GM19452 (cell line): ENCODE data around the gene SELE.
"Not testable (repeated sequence)": the region's sequence is repeated elsewhere in the genome, so short reads cannot be mapped to it uniquely, and the experiment has no call there.

Experiments used
- ATAC-seq: cut with Tn5 transposase; IDR thresholded peaks from one replicate; pipeline ENCODE4 v1.9.1; 2021; ENCODE audit not compliant: unreplicated experiment

Gene SELE

DNA sequence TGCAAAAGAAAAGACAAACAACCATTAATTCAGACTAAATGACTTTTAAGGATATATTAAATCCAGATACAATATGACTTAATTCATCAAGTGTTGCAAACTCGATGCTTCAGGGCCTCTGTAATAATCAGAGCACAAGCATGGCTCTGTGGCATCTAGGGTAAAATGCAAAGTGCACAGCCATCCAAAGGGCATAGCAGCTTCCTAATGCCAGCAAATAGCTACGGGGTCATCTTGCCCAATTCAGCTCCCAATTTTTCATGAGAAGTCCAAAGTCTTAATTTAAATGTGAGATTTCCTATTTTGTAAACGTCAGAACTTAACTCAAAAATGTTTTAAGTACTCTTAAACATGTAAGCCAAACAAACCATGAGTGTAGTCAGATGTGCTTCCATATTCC lies 7.9 kb downstream of the SELE start:
- ATAC-seq = no peak

DNA sequence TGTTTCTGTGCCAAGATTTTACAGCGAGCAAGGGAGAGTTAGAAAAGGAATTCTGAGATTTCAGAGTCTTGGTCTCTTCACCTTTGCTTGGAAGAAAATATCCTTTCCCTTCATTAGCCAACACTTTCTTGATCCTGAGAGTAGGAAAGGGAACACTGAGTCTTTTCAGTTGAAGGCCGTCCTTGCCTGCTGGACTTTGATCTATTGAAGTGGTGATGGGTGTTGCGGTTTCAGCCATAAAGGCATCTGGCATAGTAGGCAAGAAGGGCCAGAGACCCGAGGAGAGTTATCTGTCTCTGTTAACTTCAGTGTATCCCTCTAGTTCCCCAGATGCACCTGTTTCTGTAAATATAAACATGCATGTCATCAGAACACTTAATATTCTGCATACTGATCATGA lies 9.7 kb downstream of the SELE start:
- no peak for ATAC-seq

DNA sequence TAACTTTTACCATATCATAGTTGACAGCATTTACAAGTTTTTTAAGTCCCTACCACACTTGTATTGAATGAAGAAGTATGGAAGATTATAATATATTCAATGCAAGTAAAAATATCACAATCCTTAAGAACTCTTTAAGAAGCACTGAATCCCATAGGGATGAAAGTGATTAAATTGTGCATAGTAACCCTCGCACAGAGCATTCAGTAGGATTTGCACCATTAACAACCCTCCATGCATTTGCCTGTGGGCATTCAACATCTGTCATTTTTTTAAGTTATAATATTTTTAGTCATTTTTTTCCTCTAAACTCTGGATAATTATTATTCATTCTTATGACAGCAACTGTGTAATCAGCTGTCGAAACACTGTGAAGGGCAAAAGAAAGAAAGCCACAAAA lies 10.1 kb downstream of the SELE start:
- no peak for ATAC-seq

DNA sequence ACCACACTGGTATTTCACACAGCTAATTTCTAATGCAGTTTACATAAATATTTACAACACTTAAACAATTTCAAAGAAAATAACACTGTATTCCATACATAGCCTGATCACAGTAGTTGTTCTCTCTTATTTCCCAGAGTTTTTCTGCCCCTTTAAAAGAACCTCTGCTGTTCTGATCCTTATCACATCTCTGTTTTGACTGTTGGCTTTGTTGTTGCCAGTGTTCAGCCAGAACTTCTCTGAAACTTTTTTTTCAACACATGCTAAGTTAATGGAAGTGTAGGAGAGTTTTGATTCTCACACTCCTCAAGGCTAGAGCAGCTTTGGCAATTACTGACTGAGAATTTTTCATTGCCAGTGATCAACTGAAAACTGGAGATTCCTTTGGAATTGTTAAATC lies 11.1 kb downstream of the SELE start:
- ATAC-seq = no peak

DNA sequence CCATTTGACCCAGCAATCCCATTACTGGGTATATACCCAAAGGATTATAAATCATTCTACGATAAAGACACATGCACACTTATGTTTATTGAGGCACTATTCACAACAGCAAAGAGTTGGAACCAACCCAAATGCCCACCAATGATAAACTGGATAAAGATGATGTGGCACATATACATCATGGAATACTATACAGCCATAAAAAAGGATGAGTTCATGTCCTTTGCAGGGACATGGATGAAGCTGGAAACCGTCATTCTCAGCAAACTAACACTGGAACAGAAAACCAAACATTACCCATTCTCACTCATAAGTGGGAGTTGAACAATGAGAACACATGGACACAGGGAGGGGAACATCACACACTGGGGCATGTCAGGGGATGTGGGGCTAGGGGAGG lies 18.8 kb downstream of the SELE start:
- not testable (repeated sequence) for ATAC-seq

DNA sequence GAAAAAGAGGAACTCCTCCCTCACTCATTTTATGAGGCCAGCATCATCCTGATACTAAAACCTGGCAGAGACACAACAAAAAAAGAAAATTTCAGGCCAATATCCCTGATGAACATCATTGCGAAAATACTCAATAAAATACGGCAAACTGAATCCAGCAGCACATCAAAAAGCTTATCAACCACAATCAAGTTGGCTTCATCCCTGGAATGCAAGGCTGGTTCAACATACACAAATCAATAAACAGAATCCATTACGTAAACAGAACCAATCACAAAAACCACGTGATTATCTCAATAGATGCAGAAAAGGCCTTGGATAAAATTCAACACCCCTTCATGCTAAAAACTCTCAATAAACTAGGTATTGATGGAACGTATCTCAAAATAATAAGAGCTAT lies 20.8 kb downstream of the SELE start:
- ATAC-seq = not testable (repeated sequence)

DNA sequence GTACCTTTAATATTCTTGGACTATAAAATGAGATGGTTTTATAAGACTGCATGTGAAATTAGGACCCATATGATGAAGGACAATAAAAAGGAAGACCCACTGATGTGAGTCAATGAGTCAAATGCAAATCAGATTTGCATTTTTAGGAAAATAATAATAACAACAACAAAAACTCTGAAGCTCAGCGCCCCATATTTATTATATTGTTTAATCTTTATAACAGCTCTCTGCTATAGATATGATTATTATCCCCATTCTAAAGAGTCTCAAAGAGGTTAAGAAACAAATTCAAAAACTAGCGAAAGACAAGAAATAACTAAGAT lies 21.6 kb downstream of the SELE start:
- no peak for ATAC-seq

DNA sequence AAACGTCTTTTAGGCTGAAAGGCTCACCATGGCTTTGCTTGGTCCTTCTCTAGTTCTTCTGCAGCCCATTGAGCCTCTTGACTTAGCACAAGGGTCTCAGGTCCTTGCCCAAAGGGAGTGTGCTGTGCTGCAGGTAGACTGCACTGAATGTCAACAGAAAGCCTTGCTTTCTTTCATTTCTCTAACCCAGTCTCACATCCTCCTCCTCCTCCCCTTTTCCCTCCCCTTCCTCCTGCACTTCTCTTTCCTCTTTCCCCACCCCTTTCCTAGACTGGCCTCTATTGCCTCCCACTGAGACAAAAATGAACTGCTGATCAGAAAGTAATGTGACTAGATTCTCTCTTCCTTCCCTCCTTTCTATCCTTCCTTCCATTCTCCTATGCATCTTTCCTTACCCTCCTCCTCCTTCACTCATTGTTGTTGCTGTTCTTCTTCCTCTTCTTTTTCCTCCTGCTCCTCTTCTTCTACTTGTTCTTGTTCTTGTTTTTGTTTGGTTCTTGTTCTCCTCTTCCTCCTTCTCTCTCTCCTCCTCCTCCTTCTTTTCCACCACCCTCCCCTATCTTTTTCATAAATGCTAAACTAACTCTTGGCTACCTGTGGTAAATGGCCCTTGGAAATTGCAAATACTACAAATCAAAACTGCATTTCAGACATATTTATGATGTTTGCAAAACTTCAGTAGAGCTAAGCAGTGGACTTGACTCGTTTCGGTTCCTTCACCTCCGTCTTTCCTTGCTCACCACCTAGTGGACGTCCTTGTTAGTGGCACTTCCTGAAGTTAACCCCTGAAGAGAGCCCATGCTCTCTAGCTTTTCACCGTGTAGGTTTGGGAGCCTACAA lies 22.2 kb downstream of the SELE start, which contains the start of gene SELL:
Gene SELL, minus strand, starts transcription at position 152 of the 840 bp plus-strand sequence. Its CDS starts 122 bp downstream, at position 30.
- ATAC-seq = peak; percentile 76

DNA sequence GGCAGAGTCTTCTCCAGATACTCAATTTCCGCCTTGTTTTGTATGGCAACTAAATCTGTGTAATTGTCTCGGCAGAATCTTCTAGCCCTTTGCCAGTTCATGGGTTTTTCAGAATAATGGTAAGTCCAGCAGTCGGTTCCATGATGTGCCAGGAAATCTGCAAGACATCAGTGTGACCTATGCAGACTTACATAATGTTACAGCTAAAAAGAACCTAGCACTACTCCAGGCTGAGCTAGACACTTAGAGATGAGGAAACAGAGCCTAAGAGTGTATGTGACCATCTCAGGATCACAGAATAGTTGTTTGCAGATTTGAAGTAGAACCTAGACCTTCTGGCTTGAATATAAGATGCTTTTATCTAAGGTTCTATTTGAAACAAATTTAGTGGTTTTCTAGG lies 25.2 kb downstream of the SELE start:
- ATAC-seq = no peak

DNA sequence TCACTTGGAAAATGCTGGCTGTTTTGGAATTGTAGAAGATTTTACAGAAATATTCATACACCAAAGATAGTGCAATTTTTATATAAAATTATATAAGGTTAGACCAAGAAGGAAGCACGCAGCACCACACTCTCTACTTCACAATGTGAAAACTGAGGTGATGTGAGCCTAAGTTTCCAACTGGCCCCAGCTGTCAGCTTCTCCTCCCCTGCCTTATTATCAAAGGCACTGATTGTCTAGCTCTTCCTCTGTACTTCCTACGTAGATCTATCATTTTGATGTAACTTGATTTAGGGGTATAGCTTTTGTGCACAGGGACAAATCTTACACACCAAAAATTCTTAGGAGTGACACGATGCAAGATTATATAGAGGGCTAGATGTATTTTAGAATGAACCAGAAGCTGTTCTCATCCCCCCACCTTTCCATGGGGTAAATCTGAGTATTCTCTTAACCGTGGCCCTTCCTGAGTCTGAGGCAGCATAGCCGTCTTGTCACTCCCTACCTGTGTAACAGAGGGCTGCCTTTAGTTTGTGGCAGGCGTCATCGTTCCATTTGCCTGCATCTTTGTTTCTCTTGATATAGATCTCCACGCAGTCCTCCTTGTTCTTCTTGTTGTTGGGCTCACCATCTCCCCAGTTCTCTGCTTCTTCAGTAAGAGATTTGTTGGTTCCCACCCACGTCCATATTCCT lies 25.8 kb downstream of the SELE start:
- no peak for ATAC-seq

DNA sequence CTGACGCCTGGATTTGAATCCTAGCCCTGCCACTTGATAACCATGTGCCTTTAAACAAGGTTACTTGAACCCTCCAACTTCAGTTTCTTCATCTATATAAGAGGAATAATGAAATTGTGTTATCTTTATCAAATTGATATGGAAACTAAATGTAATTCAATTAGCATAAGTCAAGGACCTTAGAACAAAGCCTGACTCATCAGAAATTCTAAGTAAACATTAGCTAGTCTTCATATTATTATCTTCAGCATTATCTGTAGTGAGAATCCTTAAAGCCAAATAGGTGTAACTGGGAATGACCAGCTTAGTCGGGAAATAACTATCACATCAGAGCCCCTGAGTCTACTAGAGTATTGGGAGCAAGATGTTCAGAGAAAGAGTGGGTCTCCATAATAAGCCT lies 29.1 kb downstream of the SELE start:
- ATAC-seq = no peak

DNA sequence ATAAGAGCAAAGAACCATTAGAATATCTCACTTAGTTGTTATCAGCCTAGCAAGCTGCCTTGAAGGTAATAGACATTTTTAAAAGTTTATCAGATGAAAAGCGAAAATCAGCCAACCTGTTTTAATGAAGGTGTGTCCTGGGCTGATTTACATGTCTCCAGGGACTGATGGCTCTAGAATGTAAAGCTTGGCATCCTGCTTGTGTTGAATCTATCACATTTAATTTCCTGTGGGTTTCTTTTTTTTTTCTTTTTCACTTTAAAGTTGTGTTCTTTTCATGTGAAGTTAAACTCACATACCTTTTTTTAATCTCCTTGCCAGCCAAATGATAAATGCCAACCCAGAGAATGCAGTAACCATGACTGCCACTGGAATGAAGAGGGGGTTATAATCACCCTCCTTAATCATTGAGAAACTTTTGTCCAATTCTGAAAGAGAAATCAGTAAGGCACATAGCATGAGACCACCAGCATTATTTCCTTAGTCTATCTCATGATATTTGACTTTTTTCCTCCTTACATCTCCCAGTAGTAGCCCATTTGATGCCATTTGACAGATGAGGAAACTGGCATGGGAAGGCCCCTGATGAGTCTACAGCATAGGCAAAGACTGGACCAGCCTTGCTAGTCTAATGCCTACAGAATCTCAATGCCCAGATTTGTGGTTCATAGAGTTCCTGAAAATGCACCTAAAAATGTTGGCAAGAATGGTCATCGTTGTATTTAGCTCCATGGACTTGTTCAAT lies 32.4 kb downstream of the SELE start:
- no peak for ATAC-seq

DNA sequence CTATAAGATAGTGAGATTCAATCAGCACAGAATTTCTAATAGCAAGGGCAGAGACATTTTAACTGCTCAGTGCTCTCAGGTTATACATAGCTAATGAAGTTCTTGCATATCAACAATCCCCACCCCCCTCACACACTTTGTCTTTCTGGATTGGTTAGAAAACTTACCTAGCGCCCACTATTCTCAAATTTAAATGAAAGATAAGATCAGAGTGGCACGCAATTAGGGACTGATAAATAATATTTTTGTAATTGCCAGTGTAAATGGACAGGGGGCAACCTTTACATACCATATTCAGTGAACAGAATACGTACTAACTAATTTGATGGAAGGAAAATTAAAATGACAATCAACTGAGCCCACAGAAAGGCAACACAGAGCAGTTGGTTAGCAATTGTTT lies 34.2 kb downstream of the SELE start:
- no peak for ATAC-seq

DNA sequence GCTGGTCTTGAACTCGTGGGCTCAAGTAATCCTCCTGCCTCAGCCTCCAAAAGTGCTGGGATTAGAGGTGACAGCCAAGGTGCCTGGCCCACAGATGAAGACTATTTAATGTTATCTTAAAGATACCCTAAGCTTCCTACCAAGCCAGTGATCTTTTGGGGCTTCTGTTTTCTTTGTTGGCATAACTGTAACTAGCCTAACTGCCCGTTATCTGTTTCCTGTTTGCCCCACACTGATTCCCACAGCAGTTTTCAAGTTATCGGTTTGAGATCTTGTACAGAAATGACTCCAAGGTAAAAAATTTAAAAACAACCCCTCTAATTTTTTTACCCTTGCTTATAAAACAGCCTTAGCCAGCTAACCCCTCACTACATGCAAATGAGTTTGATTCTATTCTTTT lies 34.9 kb downstream of the SELE start:
- no peak for ATAC-seq

DNA sequence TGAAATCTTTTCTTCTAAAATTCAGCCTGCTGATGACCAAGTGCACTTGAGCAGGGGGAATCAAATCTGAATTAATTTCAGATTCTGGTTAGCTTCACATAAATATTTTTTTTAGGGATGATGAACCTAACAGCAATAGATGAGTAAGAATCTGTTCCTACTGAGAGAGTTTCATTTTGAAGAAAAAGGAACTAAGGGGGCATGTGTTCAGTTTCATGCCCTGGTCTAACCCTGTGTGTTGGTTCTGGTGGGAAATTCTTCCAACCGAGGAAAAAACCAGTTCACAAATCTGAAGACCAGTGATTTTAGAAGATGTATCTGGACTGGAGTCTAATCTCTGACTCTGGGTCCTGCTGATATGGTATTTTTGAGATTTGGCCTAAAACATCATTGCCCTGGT lies 36.1 kb downstream of the SELE start:
- ATAC-seq = no peak

DNA sequence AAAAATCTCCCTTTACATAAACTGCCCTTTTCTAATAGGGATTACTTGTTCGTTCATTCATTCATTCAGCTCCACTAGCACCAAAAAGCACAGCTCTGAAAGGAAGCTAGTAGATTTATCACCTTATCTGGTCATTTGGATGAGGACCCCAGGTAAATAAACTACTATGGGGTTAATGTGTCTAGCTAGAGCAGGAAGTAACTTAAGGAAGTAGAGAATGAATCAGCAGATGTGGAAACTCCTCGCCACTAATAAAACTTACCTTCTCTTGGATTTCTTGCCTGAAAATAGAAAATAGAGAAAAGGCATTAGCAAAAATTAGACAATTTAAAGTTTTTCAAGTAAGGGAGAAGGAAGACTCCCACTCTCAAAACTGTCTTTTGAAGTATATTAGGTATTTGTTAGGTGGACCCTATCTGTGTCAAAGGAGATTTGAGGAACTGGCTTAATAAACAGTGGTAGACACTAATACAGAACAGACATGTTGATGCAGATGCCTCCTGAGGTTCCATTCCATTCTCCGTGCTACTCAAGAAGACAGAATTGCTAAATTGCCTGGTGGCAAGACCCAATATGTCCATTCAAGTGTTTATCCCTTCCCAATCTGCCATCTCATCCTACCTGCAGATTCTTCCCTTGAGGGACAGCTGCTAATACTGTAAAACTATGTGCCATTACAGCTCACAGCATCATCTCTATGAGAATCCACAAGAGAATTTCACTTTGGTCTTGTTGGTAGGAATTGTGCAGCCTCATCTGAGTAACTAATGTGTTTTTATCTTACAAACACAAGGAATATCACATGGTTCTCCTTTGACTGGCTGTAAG lies 37.4 kb downstream of the SELE start:
- ATAC-seq = no peak

DNA sequence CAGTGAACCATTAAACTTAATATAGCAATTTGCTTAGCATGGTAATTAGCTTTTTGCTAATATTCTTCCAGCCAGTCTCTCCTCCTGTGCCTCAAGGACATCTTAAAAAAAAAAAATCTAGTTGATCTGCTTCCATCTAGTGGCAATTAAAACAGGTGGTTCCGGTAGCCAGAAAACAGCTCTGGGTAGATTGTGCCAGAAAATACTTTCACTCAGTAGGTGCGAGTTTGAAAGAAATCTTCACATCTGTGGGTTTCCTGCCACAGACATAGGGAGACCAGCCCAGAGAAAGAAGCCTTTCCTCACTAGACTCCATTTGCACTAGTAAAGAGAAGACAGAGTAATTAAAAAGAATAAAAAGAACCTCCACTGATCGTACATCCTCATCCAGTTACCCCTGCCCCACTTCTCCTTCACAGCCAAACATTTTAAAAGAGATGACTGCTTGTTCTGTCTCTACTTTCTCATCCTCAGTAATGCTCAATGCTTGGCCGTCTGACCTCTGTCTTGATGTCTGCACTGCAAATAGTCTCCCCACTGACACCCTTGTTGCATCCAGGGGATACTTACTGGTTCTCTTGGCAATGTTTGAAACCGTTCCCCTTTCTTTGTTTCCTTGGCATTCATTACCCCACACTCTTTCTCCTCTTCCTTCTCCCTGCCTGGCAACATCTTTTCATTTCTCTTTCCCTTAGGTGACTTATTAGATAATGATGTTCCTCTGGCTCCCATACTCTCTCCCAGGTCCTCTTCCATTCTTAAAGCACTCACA lies 39.4 kb downstream of the SELE start:
- peak; percentile 41 for ATAC-seq

DNA sequence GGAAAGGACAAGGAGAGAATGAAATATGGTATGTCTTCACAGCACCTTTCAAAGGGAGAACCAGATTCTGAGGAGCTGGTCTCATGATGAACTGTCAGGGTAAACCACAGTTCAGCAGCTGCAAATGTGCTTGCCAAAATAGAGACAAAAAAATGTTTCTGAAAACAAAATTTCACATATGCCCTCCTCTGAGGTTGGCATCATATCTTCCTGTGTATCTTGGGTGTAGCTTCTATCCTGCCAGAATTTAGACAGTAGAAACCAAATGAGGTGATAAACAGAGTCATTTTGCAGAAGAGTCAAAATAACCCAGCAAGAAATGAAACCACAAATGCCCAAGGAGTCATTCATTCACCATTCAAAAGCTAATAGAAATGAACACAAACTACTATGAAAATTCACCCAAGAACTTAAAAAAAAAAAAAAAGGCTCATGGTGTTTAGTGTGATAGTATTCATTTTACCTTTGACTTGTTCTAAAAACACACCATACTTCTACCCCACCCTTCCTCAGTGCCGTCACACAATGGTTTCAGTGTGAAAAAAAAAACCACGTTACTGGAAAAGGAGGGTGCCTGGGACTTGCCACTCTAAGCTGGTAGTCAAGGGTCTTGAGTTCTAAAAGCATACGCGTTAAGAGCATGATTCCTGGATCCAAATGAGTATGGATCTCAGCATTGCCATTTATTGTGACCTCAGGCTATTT lies 41.0 kb downstream of the SELE start:
- ATAC-seq = peak; percentile 31

DNA sequence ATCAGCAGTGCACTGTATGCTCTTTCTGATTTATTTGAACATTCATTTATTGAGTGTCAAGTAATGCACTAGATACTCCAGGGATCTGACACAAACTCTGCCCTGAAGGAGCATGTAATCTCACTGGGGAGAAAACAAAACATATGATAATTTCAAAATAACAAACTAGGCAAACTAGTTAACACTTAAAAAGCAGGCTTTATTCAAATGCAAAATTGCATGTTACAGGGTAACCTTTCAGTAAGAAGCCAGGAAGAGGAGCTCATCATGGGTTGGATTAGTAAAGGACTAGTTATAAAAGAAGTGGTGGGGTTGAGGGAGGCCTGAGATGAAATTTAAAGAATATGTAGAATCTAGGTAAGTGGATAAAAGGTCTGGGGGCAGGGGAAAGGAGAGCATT lies 43.4 kb downstream of the SELE start:
- ATAC-seq = no peak

DNA sequence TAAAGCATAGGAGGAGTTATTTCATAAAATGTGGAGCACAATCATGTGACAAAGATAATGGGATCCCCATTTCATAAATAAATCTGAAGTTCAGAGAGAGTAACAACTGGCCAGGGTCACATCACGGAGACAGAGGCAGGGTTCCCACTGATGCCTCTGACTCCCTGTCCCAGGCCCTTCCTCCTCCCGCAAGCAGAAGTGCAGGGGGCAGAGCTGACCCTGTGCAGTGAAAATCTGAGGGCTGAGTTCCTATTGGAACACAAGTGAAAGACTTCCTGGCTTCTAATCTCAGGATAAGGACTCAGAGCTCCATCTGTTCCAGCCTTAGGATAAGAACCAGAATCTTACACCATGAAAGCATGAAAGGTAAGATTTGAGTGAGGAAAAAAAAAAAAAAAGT lies 44.5 kb downstream of the SELE start:
- ATAC-seq = no peak
